HG02884 (cell line): ENCODE results near the gene CACNG4.

Source experiments
- ATAC-seq: cut with Tn5 transposase; IDR thresholded peaks from one replicate; pipeline ENCODE4 v1.9.1; 2021; ENCODE audit warnings: mild to moderate bottlenecking, moderate library complexity; ENCODE audit not compliant: unreplicated experiment

Gene CACNG4

GRCh38 chr17:66963909-66964771 lies at the start of gene CACNG4:
CACNG4 (plus strand) TSS chr17:66964707; CDS start chr17:66964912, 205 bp downstream.
- no peak for ATAC-seq

GRCh38 chr17:66915204-66915611 lies 49.3 kb upstream of the CACNG4 start:
- no peak for ATAC-seq

- no peak for ATAC-seq
Observed at GRCh38 chr17:66915792-66916191, 48.7 kb upstream of the CACNG4 start.

- no peak for ATAC-seq
Observed at GRCh38 chr17:66916946-66917345, 47.6 kb upstream of the CACNG4 start.

- ATAC-seq = no peak
Observed at GRCh38 chr17:66918896-66919295, 45.6 kb upstream of the CACNG4 start.

GRCh38 chr17:66920435-66920834 lies 44.1 kb upstream of the CACNG4 start:
- no peak for ATAC-seq

GRCh38 chr17:66920950-66921349 lies 43.6 kb upstream of the CACNG4 start:
- no peak for ATAC-seq

GRCh38 chr17:66923886-66924285 lies 40.6 kb upstream of the CACNG4 start:
- ATAC-seq = no peak

GRCh38 chr17:66925811-66926500 lies 38.6 kb upstream of the CACNG4 start:
- no peak for ATAC-seq

GRCh38 chr17:66928949-66929348 lies 35.6 kb upstream of the CACNG4 start:
- ATAC-seq = no peak

- no peak for ATAC-seq
Observed at GRCh38 chr17:66929591-66929990, 34.9 kb upstream of the CACNG4 start.

GRCh38 chr17:66930933-66931332 lies 33.6 kb upstream of the CACNG4 start:
- ATAC-seq = no peak

- no peak for ATAC-seq
Observed at GRCh38 chr17:66932311-66932710, 32.2 kb upstream of the CACNG4 start.

- no peak for ATAC-seq
Observed at GRCh38 chr17:66934040-66934439, 30.5 kb upstream of the CACNG4 start.

- no peak for ATAC-seq
Observed at GRCh38 chr17:66935717-66936116, 28.8 kb upstream of the CACNG4 start.

- no peak for ATAC-seq
Observed at GRCh38 chr17:66938656-66939055, 25.9 kb upstream of the CACNG4 start.

GRCh38 chr17:66939461-66940114 lies 24.9 kb upstream of the CACNG4 start:
- ATAC-seq = no peak

- no peak for ATAC-seq
Observed at GRCh38 chr17:66941249-66941648, 23.3 kb upstream of the CACNG4 start.

GRCh38 chr17:66941773-66942450 lies 22.6 kb upstream of the CACNG4 start:
- no peak for ATAC-seq

GRCh38 chr17:66942451-66943264 lies 21.8 kb upstream of the CACNG4 start:
- ATAC-seq = no peak
